Measurements from ENCODE around the gene RFT1.

Gene RFT1

DNA sequence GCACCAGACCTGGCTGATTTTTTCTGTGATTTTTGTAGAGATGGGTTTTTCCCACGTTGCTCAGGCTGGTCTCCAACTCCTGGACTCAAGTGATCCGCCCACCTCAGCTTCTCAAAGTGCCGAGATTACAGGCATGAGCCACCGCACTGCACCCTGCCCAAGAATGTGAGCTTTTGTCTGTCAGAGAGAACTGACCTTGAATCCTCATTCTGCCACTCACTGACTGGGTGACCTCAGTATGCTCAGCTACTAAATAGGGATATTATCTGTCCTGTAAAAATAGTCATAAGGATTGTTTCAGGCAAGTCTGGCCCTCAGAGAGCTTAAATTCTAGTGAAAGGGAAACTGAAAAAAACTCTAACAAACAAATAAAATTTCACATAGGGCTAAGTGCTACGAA lies 2.1 kb upstream of the RFT1 start:
- H3K4me2 ChIP-seq (ENCODE audit: low read length) = no peak overlapping the region
- no peak overlapping the region for H2BK5ac ChIP-seq (ENCODE audit: low read depth, low read length, poor library complexity)
- no peak overlapping the region for H4K12ac ChIP-seq (ENCODE audit: low read depth, low read length)
- no peak overlapping the region for H3K4ac ChIP-seq (ENCODE audit: low read depth, low read length)
- H2BK120ac ChIP-seq (ENCODE audit: insufficient read depth, low read length, poor library complexity) = no peak overlapping the region
- H2AK5ac ChIP-seq (ENCODE audit: low read length) = no peak overlapping the region
- H3K36me3 ChIP-seq (ENCODE audit: control insufficient read depth in 1 of 2, insufficient read depth in 2 of 2, low read length in 2 of 2) = no peaks in the 10 kb centered on the region
- H3K9me3 ChIP-seq (ENCODE audit: insufficient read depth, low read depth, low read length) = peaks cover 2% of the 10 kb centered on the region
- no peak overlapping the region for H3K18ac ChIP-seq (ENCODE audit: low read length)
- no peak overlapping the region for H3K4me3 ChIP-seq (ENCODE audit: low read depth, low read length)
- DNase-seq = no peak
- peaks cover 4 to 5% of the 10 kb centered on the region in 2 experiments for H3K4me1 ChIP-seq (ENCODE audit: control insufficient read depth in 1 of 2, insufficient read depth in 2 of 2, low read length in 2 of 2)
- no peak overlapping the region for H3K14ac ChIP-seq (ENCODE audit: low read length)
- no peak overlapping the region for H4K8ac ChIP-seq (ENCODE audit: low read depth, low read length)
- no peak overlapping the region for H2AFZ ChIP-seq (ENCODE audit: insufficient read depth, low read length, poor library complexity)
- no peak overlapping the region for H3K23ac ChIP-seq (ENCODE audit: low read length)
- H3K9ac ChIP-seq (ENCODE audit: low read length) = no peak overlapping the region
- no peak overlapping the region for H3K27ac ChIP-seq (ENCODE audit: low read depth, low read length)
- H3K79me1 ChIP-seq (ENCODE audit: low read length) = peaks cover 7% of the 10 kb centered on the region
- peaks cover 4% of the 10 kb centered on the region for H3K79me2 ChIP-seq (ENCODE audit: control insufficient read depth, insufficient read depth, low read length, poor library complexity)
- no peak overlapping the region for H2BK12ac ChIP-seq (ENCODE audit: low read length)
- no peak overlapping the region for H4K91ac ChIP-seq (ENCODE audit: low read depth, low read length)
- no CpG with 5 or more reads among the region's 5 CpGs for WGBS (ENCODE audit: extremely low coverage, insufficient coverage, insufficient read length)
- H3K27me3 ChIP-seq (ENCODE audit: insufficient read depth, low read length) = no peaks in the 10 kb centered on the region

DNA sequence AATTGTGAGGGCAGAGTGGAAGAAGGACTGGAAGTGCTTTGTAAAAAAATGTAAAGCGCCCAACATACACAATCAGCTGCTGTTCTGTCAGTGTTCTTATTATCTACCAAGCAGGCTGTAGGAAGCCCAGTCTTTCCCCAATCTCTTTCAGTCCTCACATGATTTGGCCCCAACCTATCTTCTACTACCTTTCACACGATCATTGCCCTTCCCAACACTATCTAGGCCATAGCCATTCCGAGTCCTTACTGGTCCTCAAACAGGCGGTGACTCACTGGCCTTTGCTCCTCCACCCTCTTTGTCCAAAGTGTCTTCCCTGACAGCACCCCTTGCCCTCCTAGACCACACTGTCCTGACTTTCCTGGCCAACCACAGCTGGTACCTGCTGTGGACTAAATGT lies 861 bp upstream of the RFT1 start:
- H3K4me1 ChIP-seq (ENCODE audit: control insufficient read depth in 1 of 2, insufficient read depth in 2 of 2, low read length in 2 of 2) = peaks cover 4 to 5% of the 10 kb centered on the region in 2 experiments
- no peak overlapping the region for H3K27ac ChIP-seq (ENCODE audit: low read depth, low read length)
- peak overlapping the region; percentile 13 for H2AK5ac ChIP-seq (ENCODE audit: low read length)
- DNase-seq = no peak
- H3K14ac ChIP-seq (ENCODE audit: low read length) = no peak overlapping the region
- peak overlapping the region; percentile 93 for H4K8ac ChIP-seq (ENCODE audit: low read depth, low read length)
- H3K4me3 ChIP-seq (ENCODE audit: low read depth, low read length) = no peak overlapping the region
- no CpG with 5 or more reads among the region's 4 CpGs for WGBS (ENCODE audit: extremely low coverage, insufficient coverage, insufficient read length)
- no peak overlapping the region for H3K9ac ChIP-seq (ENCODE audit: low read length)
- no peak overlapping the region for H3K18ac ChIP-seq (ENCODE audit: low read length)
- H3K4ac ChIP-seq (ENCODE audit: low read depth, low read length) = no peak overlapping the region
- H3K79me1 ChIP-seq (ENCODE audit: low read length) = peaks cover 7% of the 10 kb centered on the region
- H2BK12ac ChIP-seq (ENCODE audit: low read length) = peak overlapping the region; percentile 27
- no peak overlapping the region for H2BK120ac ChIP-seq (ENCODE audit: insufficient read depth, low read length, poor library complexity)
- no peak overlapping the region for H3K23ac ChIP-seq (ENCODE audit: low read length)
- H3K9me3 ChIP-seq (ENCODE audit: insufficient read depth, low read depth, low read length) = no peaks in the 10 kb centered on the region
- no peaks in the 10 kb centered on the region for H3K27me3 ChIP-seq (ENCODE audit: insufficient read depth, low read length)
- peak overlapping the region; percentile 1 for H2AFZ ChIP-seq (ENCODE audit: insufficient read depth, low read length, poor library complexity)
- no peak overlapping the region for H2BK5ac ChIP-seq (ENCODE audit: low read depth, low read length, poor library complexity)
- H4K91ac ChIP-seq (ENCODE audit: low read depth, low read length) = no peak overlapping the region
- peak overlapping the region; percentile 73 for H3K4me2 ChIP-seq (ENCODE audit: low read length)
- peak overlapping the region; percentile 39 for H4K12ac ChIP-seq (ENCODE audit: low read depth, low read length)
- H3K79me2 ChIP-seq (ENCODE audit: control insufficient read depth, insufficient read depth, low read length, poor library complexity) = peaks cover 4% of the 10 kb centered on the region
- no peaks in the 10 kb centered on the region for H3K36me3 ChIP-seq (ENCODE audit: control insufficient read depth in 1 of 2, insufficient read depth in 2 of 2, low read length in 2 of 2)

DNA sequence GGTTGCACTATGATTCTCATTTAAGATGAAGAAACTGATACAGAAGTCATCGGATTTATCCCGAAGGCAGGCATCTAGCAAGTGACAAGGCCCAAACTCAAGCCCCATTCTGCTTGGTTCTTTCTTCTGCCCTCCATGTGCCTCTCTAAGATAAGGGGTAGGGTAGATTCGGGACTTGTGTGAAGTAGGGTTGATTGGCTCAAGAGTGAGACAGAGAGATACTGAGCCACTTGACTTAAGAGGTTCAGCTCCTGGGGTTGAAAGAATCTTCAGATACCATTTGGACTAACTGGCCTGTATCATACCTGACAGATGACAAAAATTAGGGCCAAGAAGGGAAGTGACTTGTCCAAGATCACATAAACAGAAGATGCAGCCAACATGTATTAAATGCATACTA lies 891 bp downstream of the RFT1 start:
- no peak overlapping the region for H3K14ac ChIP-seq (ENCODE audit: low read length)
- H3K36me3 ChIP-seq (ENCODE audit: control insufficient read depth in 1 of 2, insufficient read depth in 2 of 2, low read length in 2 of 2) = peaks cover 5 to 6% of the 10 kb centered on the region in 2 experiments
- H2AK5ac ChIP-seq (ENCODE audit: low read length) = no peak overlapping the region
- no peak for DNase-seq
- WGBS (ENCODE audit: extremely low coverage, insufficient coverage, insufficient read length) = no CpG with 5 or more reads among the region's 3 CpGs
- no peak overlapping the region for H3K9ac ChIP-seq (ENCODE audit: low read length)
- peak overlapping the region; percentile 89 for H3K4me3 ChIP-seq (ENCODE audit: low read depth, low read length)
- H3K18ac ChIP-seq (ENCODE audit: low read length) = no peak overlapping the region
- H3K4ac ChIP-seq (ENCODE audit: low read depth, low read length) = peak overlapping the region; percentile 76
- no peak overlapping the region for H3K23ac ChIP-seq (ENCODE audit: low read length)
- peaks cover 4 to 5% of the 10 kb centered on the region in 2 experiments for H3K4me1 ChIP-seq (ENCODE audit: control insufficient read depth in 1 of 2, insufficient read depth in 2 of 2, low read length in 2 of 2)
- peak overlapping the region; percentile 73 for H3K4me2 ChIP-seq (ENCODE audit: low read length)
- H4K12ac ChIP-seq (ENCODE audit: low read depth, low read length) = no peak overlapping the region
- no peaks in the 10 kb centered on the region for H3K9me3 ChIP-seq (ENCODE audit: insufficient read depth, low read depth, low read length)
- no peak overlapping the region for H2BK12ac ChIP-seq (ENCODE audit: low read length)
- H3K27ac ChIP-seq (ENCODE audit: low read depth, low read length) = no peak overlapping the region
- H2AFZ ChIP-seq (ENCODE audit: insufficient read depth, low read length, poor library complexity) = no peak overlapping the region
- no peak overlapping the region for H4K91ac ChIP-seq (ENCODE audit: low read depth, low read length)
- peaks cover 4% of the 10 kb centered on the region for H3K79me2 ChIP-seq (ENCODE audit: control insufficient read depth, insufficient read depth, low read length, poor library complexity)
- H3K27me3 ChIP-seq (ENCODE audit: insufficient read depth, low read length) = no peaks in the 10 kb centered on the region
- H2BK120ac ChIP-seq (ENCODE audit: insufficient read depth, low read length, poor library complexity) = no peak overlapping the region
- H2BK5ac ChIP-seq (ENCODE audit: low read depth, low read length, poor library complexity) = no peak overlapping the region
- H4K8ac ChIP-seq (ENCODE audit: low read depth, low read length) = peak overlapping the region; percentile 74
- H3K79me1 ChIP-seq (ENCODE audit: low read length) = peaks cover 7% of the 10 kb centered on the region

DNA sequence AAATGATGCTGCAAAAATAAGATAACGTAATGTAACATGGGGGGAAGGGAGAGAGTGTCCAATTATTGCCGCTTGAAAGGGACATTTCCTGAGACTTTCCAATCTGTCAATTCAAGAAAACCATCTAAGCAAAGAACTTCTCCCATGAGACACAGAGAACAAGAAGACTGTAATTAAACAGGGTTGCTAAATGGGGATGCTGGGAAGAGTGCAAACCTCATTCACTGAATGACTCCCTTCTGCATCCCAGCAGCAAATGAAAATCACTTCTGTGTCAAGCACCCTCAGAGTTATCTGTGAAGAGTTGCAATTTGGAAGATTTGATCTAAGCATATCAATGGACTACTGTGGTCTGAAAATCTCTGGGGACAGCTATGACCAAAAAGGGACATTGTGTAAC lies 3.6 kb downstream of the RFT1 start:
- Histone ChIP-seq H2BK120ac (ENCODE audit: insufficient read depth, low read length, poor library complexity) (no peak overlapping the region), H2AFZ (ENCODE audit: insufficient read depth, low read length, poor library complexity) (no peak overlapping the region), H3K79me1 (ENCODE audit: low read length) (peaks cover 7% of the 10 kb centered on the region), H3K79me2 (ENCODE audit: control insufficient read depth, insufficient read depth, low read length, poor library complexity) (peaks cover 4% of the 10 kb centered on the region), H2AK5ac (ENCODE audit: low read length) (no peak overlapping the region), H3K4me2 (ENCODE audit: low read length) (no peak overlapping the region), H3K4me1 (ENCODE audit: control insufficient read depth in 1 of 2, insufficient read depth in 2 of 2, low read length in 2 of 2) (peaks cover 4 to 5% of the 10 kb centered on the region in 2 experiments), H3K23ac (ENCODE audit: low read length) (no peak overlapping the region), H3K14ac (ENCODE audit: low read length) (no peak overlapping the region), H3K27me3 (ENCODE audit: insufficient read depth, low read length) (no peaks in the 10 kb centered on the region), H3K4ac (ENCODE audit: low read depth, low read length) (no peak overlapping the region), H3K27ac (ENCODE audit: low read depth, low read length) (no peak overlapping the region), H4K91ac (ENCODE audit: low read depth, low read length) (no peak overlapping the region), H3K4me3 (ENCODE audit: low read depth, low read length) (no peak overlapping the region), H4K12ac (ENCODE audit: low read depth, low read length) (no peak overlapping the region), H3K9me3 (ENCODE audit: insufficient read depth, low read depth, low read length) (no peaks in the 10 kb centered on the region), H3K36me3 (ENCODE audit: control insufficient read depth in 1 of 2, insufficient read depth in 2 of 2, low read length in 2 of 2) (peaks cover 17 to 25% of the 10 kb centered on the region in 2 experiments), H3K18ac (ENCODE audit: low read length) (no peak overlapping the region), H2BK5ac (ENCODE audit: low read depth, low read length, poor library complexity) (no peak overlapping the region), H3K9ac (ENCODE audit: low read length) (no peak overlapping the region), H2BK12ac (ENCODE audit: low read length) (no peak overlapping the region), H4K8ac (ENCODE audit: low read depth, low read length) (no peak overlapping the region)
- no peak for DNase-seq
- WGBS (ENCODE audit: extremely low coverage, insufficient coverage, insufficient read length) = no CpG with 5 or more reads among the region's 2 CpGs
